ENCODE measurements around the gene KRTAP5-3. TPM values are rescaled to one million over a fixed set of nuclear protein-coding genes. Genes with fewer than 3 reads are reported as not detected.

The KRTAP5-3 gene
- total and polyA plus RNA-seq, 2 donors (not counting 1 experiment from before 2014, with no cell fraction given) = not detected

DNA sequence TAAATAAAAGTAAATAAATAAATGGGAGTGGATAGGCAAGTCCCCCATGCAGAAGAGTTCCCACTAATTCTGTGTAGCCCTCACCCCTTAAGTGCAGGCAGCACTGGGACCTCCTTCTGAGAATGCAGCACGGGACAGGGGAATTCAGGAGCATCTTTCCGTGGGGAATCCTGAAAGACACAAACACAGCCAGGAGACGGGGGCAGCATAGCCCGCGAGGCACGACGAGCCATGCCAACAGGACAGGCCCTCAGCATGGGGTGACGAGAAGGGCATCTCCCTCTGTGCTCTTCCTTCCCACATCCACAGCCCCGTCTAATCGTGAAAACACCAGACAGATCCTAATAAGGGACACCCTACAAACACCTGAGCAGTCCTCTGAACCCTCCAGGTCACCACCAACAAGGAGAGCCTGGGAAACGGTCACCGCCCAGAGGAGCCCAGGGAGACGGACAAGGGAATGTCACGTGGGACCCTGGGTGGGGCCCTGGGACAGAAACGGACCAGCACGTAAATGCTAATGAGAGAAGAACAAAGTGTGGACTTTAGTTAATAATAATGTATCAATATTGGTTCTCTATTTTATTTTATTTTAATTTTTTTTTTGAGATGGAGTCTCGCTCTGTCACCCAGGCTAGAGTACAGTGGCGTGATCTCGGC lies 28.2 kb upstream of the KRTAP5-3 start:
- Histone ChIP-seq H2AFZ (ENCODE audit: insufficient read depth, low read depth, low read length, poor library complexity, severe bottlenecking) (no peak overlapping the region), H3K9ac (ENCODE audit: low read length) (no peak overlapping the region), H3K4me2 (replicated peaks; ENCODE audit: low read depth, low read length, poor library complexity, severe bottlenecking) (no peak overlapping the region), H3K27ac (ENCODE audit: low read length in 2 of 2) (no peak overlapping the region), H3K27me3 (replicated peaks in 1 of 4; ENCODE audit: control extremely low read depth in 1 of 4, control insufficient read depth in 3 of 4, insufficient read depth in 4 of 4, low read length in 3 of 4) (peaks cover 0 to 27% (median 5%) of the 10 kb centered on the region in 4 experiments), H3K4me1 (ENCODE audit: control insufficient read depth in 2 of 2, insufficient read depth in 2 of 2, low read length in 2 of 2) (no peaks in the 10 kb centered on the region), H3K79me2 (ENCODE audit: control insufficient read depth, insufficient read depth, low read length) (no peaks in the 10 kb centered on the region), H4K20me1 (ENCODE audit: control insufficient read depth, insufficient read depth, low read length, poor library complexity, severe bottlenecking) (no peaks in the 10 kb centered on the region), H3K4me3 (ENCODE audit: control extremely low read depth in 1 of 5, extremely low read depth in 1 of 5, insufficient read depth in 1 of 5, low read depth in 2 of 5, low read length in 4 of 5) (no peak overlapping the region), H3K9me3 (ENCODE audit: control extremely low read depth in 1 of 3, control insufficient read depth in 2 of 3, insufficient read depth in 1 of 3, low read length in 2 of 3) (no peaks in the 10 kb centered on the region), H3K36me3 (replicated peaks in 1 of 2; ENCODE audit: control extremely low read depth in 1 of 2, control insufficient read depth in 1 of 2, extremely low read depth in 1 of 2, insufficient read depth in 2 of 2, low read length in 1 of 2) (no peaks in the 10 kb centered on the region)
- WGBS (ENCODE audit: insufficient coverage) = 92% methylated on average over 10 of the region's 19 CpGs
- ChIA-PET POLR2A (no interaction called here), CTCF (interaction anchor here (1.2 to 1.5 kb wide), 3 partner anchors 10 to 364 kb away, joined by 3 to 7 read pairs (median 6); no protein-coding TSS in a partner anchor)
- TF ChIP-seq, protein P1, sequence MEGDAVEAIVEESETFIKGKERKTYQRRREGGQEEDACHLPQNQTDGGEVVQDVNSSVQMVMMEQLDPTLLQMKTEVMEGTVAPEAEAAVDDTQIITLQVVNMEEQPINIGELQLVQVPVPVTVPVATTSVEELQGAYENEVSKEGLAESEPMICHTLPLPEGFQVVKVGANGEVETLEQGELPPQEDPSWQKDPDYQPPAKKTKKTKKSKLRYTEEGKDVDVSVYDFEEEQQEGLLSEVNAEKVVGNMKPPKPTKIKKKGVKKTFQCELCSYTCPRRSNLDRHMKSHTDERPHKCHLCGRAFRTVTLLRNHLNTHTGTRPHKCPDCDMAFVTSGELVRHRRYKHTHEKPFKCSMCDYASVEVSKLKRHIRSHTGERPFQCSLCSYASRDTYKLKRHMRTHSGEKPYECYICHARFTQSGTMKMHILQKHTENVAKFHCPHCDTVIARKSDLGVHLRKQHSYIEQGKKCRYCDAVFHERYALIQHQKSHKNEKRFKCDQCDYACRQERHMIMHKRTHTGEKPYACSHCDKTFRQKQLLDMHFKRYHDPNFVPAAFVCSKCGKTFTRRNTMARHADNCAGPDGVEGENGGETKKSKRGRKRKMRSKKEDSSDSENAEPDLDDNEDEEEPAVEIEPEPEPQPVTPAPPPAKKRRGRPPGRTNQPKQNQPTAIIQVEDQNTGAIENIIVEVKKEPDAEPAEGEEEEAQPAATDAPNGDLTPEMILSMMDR (IDR thresholded peaks at IDR 0.05) = no peak
- TF ChIP-seq EZH2 (IDR thresholded peaks at IDR 0.05; ENCODE audit: borderline replicate concordance, insufficient read depth, low read depth, low read length, poor library complexity, severe bottlenecking) = no peak
- Mint-ChIP-seq H3K9me3 (ENCODE audit: insufficient read depth) (no peaks in the 10 kb centered on the region), H3K4me1 (no peaks in the 10 kb centered on the region), H3K27ac (no peak overlapping the region), H3K27me3 (peaks cover 45% of the 10 kb centered on the region), H3K4me3 (no peak overlapping the region)
- intact Hi-C loops (cut with micrococcal nuclease) = no loop called here
- DNase-seq (no peak), ATAC-seq (ENCODE audit: low read depth) (no peak)

DNA sequence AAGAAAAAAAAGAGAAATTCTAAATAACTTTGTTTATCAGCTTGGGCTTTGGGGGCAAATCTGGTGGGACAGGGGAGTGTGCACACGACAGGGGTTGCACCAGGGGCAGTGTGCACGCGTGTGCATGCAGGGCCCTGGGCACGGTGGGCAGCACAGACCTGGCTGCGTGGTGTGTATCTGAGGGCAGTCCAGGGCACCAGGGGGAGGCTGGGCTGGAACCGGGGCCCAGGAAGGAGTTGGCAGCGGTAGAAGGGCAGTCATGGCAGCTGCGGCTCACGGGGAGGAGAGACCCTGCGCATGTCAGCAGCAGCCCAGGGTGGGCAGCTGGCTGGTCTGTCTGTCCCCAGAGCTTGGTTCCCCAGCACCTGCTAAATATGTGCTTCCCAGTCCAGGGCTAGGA lies 25.6 kb upstream of the KRTAP5-3 start:
- Histone ChIP-seq H3K9ac (ENCODE audit: low read length) (no peak overlapping the region), H3K79me2 (ENCODE audit: control insufficient read depth, insufficient read depth, low read length) (no peaks in the 10 kb centered on the region), H4K20me1 (ENCODE audit: control insufficient read depth, insufficient read depth, low read length, poor library complexity, severe bottlenecking) (no peaks in the 10 kb centered on the region), H3K36me3 (replicated peaks in 1 of 2; ENCODE audit: control extremely low read depth in 1 of 2, control insufficient read depth in 1 of 2, extremely low read depth in 1 of 2, insufficient read depth in 2 of 2, low read length in 1 of 2) (no peaks in the 10 kb centered on the region), H3K27me3 (replicated peaks in 1 of 4; ENCODE audit: control extremely low read depth in 1 of 4, control insufficient read depth in 3 of 4, insufficient read depth in 4 of 4, low read length in 3 of 4) (peaks cover 0 to 14% (median 6%) of the 10 kb centered on the region in 4 experiments), H2AFZ (ENCODE audit: insufficient read depth, low read depth, low read length, poor library complexity, severe bottlenecking) (no peak overlapping the region), H3K27ac (ENCODE audit: low read length in 2 of 2) (no peak overlapping the region), H3K4me3 (ENCODE audit: control extremely low read depth in 1 of 5, extremely low read depth in 1 of 5, insufficient read depth in 1 of 5, low read depth in 2 of 5, low read length in 4 of 5) (no peak overlapping the region), H3K4me1 (ENCODE audit: control insufficient read depth in 2 of 2, insufficient read depth in 2 of 2, low read length in 2 of 2) (peaks cover 4 to 5% of the 10 kb centered on the region in 2 donors), H3K9me3 (ENCODE audit: control extremely low read depth in 1 of 3, control insufficient read depth in 2 of 3, insufficient read depth in 1 of 3, low read length in 2 of 3) (no peaks in the 10 kb centered on the region), H3K4me2 (replicated peaks; ENCODE audit: low read depth, low read length, poor library complexity, severe bottlenecking) (no peak overlapping the region)
- ChIA-PET POLR2A (no interaction called here), CTCF (no interaction called here)
- H3K27me3 Mint-ChIP-seq = peaks cover 50% of the 10 kb centered on the region
- DNase-seq = no peak
- ATAC-seq (ENCODE audit: low read depth) = no peak
- intact Hi-C loops (cut with micrococcal nuclease) = no loop called here
- no peak overlapping the region for H3K4me3 Mint-ChIP-seq
- no peaks in the 10 kb centered on the region for H3K9me3 Mint-ChIP-seq (ENCODE audit: insufficient read depth)
- no peak for TF ChIP-seq EZH2 (IDR thresholded peaks at IDR 0.05; ENCODE audit: borderline replicate concordance, insufficient read depth, low read depth, low read length, poor library complexity, severe bottlenecking)
- TF ChIP-seq, protein P1 (IDR thresholded peaks at IDR 0.05) = no peak
- 87% methylated on average over 10 of the region's 10 CpGs for WGBS (ENCODE audit: insufficient coverage)
- no peak overlapping the region for H3K27ac Mint-ChIP-seq
- H3K4me1 Mint-ChIP-seq = peaks cover 1% of the 10 kb centered on the region
